ENCODE measurements around the gene AOC1.
"Not testable (repeated sequence)": the region's sequence is repeated elsewhere in the genome, so short reads cannot be mapped to it uniquely, and the experiment has no call there.

The AOC1 gene

GRCh38 chr7:150852371-150852905 is at the start of gene AOC1:
AOC1 (plus strand) TSS chr7:150852517; CDS start chr7:150856471, 3,954 bp downstream.
- peak; percentile 15 for DNase-seq

- DNase-seq: no peak
These were observed 49.0 kb upstream of the AOC1 start for GRCh38 chr7:150803161-150803860.

- no peak for DNase-seq
These were observed 47.5 kb upstream of the AOC1 start for GRCh38 chr7:150804802-150805201.

- DNase-seq: no peak
These were observed 46.5 kb upstream of the AOC1 start for GRCh38 chr7:150805864-150806263.

GRCh38 chr7:150806454-150806853 is 45.9 kb upstream of the AOC1 start:
- no peak for DNase-seq

GRCh38 chr7:150806863-150807262 is 45.5 kb upstream of the AOC1 start:
- DNase-seq: no peak

GRCh38 chr7:150807616-150808438 is 44.5 kb upstream of the AOC1 start:
- DNase-seq: not testable (repeated sequence)

- DNase-seq: no peak
These were observed 37.9 kb upstream of the AOC1 start for GRCh38 chr7:150814328-150815001.

GRCh38 chr7:150818971-150819370 is 33.3 kb upstream of the AOC1 start:
- no peak for DNase-seq

GRCh38 chr7:150820148-150820547 is 32.2 kb upstream of the AOC1 start:
- DNase-seq: no peak

GRCh38 chr7:150820578-150821198 is 31.6 kb upstream of the AOC1 start:
- no peak for DNase-seq

- DNase-seq: no peak
These were observed 29.3 kb upstream of the AOC1 start for GRCh38 chr7:150823043-150823442.

GRCh38 chr7:150823484-150824126 is 28.7 kb upstream of the AOC1 start:
- DNase-seq: peak; percentile 14

GRCh38 chr7:150824379-150825177 is 27.7 kb upstream of the AOC1 start:
- DNase-seq: no peak

- DNase-seq: no peak
These were observed 26.1 kb upstream of the AOC1 start for GRCh38 chr7:150826061-150826849.

GRCh38 chr7:150828384-150828783 is 23.9 kb upstream of the AOC1 start:
- no peak for DNase-seq

GRCh38 chr7:150829426-150829825 is 22.9 kb upstream of the AOC1 start:
- no peak for DNase-seq

GRCh38 chr7:150830937-150831336 is 21.4 kb upstream of the AOC1 start:
- no peak for DNase-seq

- no peak for DNase-seq
These were observed 20.5 kb upstream of the AOC1 start for GRCh38 chr7:150831851-150832250.

- DNase-seq: no peak
These were observed 17.3 kb upstream of the AOC1 start for GRCh38 chr7:150835019-150835418.
